A549 (cell line): ENCODE measurements around the gene TMPRSS12. TPM values are rescaled to one million over a fixed set of nuclear protein-coding genes. Genes with fewer than 3 reads are reported as not detected.
"Not testable (repeated sequence)": the region's sequence is repeated elsewhere in the genome, so short reads cannot be mapped to it uniquely, and the experiment has no call there.

Experiments
- ATAC-seq, 2 experiments: fragments of 200-7000 bp in 1 of 2; fragments of >200 bp in 1 of 2; cut with Nextera tagmentation in 1 of 2; cut with Tn5 transposase in 1 of 2; 3 replicates each; pipeline versions ENCODE4 v1.8.0 to v1.9.1; 2018 to 2020; ENCODE audit warnings: mild to moderate bottlenecking in 1 of 2, moderate library complexity in 1 of 2
- CTCF ChIA-PET: fragments of 300-600 bp; sonication (Branson Sonifier 250); formaldehyde crosslinking; extraction: SDS; loops from one replicate; lab custom pipeline; 2021; ENCODE audit warnings: antibody characterized with exemption, inconsistent platforms; lab: Yijun Ruan, JAX
- POLR2A ChIA-PET: fragments of 350-600 bp; formaldehyde crosslinking; extraction: SDS; loops from one replicate; lab custom pipeline; 2021; ENCODE audit warnings: antibody characterized with exemption, inconsistent platforms; lab: Yijun Ruan, JAX
- DNase-seq, 2 experiments: peaks; one replicate each; pipeline versions ENCODE4 v3.0.0 to v3.0.0-alpha.2; 2011 to 2016; ENCODE audit warnings: low read depth in 1 of 2, low spot score in 1 of 2
- FAIRE-seq: peaks from 2 replicates; lab custom pipeline; 2011; peaks lifted over from hg19 to GRCh38; lab: Jason Lieb, UNC
- H3K27ac ChIP-seq, 2 experiments: fragments of >200 bp; sonication (Bioruptor Twin); formaldehyde crosslinking; 3 replicates each; pipeline ENCODE4 v1.5.1; 2016 to 2017
- H3K4me1 ChIP-seq: fragments of >200 bp; sonication (Bioruptor Twin); formaldehyde crosslinking; 3 replicates; pipeline ENCODE4 v1.6.1; 2016
- H3K4me2 ChIP-seq: fragments of >200 bp; sonication (Bioruptor Twin); formaldehyde crosslinking; 3 replicates; pipeline ENCODE4 v1.6.1; 2016
- H3K4me3 ChIP-seq: fragments of >200 bp; sonication (Bioruptor Twin); formaldehyde crosslinking; 3 replicates; pipeline ENCODE4 v1.5.1; 2016
- H3K9me3 ChIP-seq: fragments of >200 bp; sonication (Bioruptor Twin); formaldehyde crosslinking; 3 replicates; pipeline ENCODE4 v1.6.1; 2016
- BHLHE40 ChIP-seq: IDR thresholded peaks from 2 replicates; pipeline ENCODE4 v1.6.1; 2012; ENCODE audit warnings: low read depth, low read length, inconsistent platforms
- CBX2 ChIP-seq: fragments of 200-600 bp; sonication (generic); IDR thresholded peaks from 2 replicates; pipeline ENCODE4 v1.6.1; 2016; ENCODE audit warnings: low read depth, mild to moderate bottlenecking, borderline replicate concordance
- CEBPB ChIP-seq, 2 experiments: fragments of >200 bp in 1 of 2; sonication (Bioruptor Twin) in 1 of 2; formaldehyde crosslinking in 1 of 2; IDR thresholded peaks; 2 replicates each; pipeline ENCODE4 v1.6.1; 2012 to 2016
- EHF ChIP-seq: fragments of 250-450 bp; sonication (Bioruptor Pico); IDR thresholded peaks from 2 replicates; pipeline ENCODE4 v1.5.0; 2020; ENCODE audit warnings: mild to moderate bottlenecking
- ESRRA ChIP-seq: fragments of 150-350 bp; IDR thresholded peaks from 2 replicates; pipeline ENCODE4 v1.6.1; 2014; ENCODE audit warnings: mild to moderate bottlenecking, low read length, borderline replicate concordance
- FOSB ChIP-seq: fragments of 250-450 bp; sonication (Bioruptor Pico); IDR thresholded peaks from 2 replicates; pipeline ENCODE4 v1.5.0; 2020; ENCODE audit warnings: mild to moderate bottlenecking, moderate library complexity
- FOXS1 ChIP-seq: fragments of 250-450 bp; sonication (Bioruptor Pico); IDR thresholded peaks from 2 replicates; pipeline ENCODE4 v1.5.0; 2020; ENCODE audit warnings: mild to moderate bottlenecking, moderate library complexity
- GATA3 ChIP-seq: IDR thresholded peaks from 2 replicates; pipeline ENCODE4 v1.6.1; 2012; ENCODE audit warnings: borderline replicate concordance
- HDAC2 ChIP-seq: fragments of 200-600 bp; sonication (generic); IDR thresholded peaks from 2 replicates; pipeline ENCODE4 v1.6.1; 2016
- HEYL ChIP-seq: fragments of 250-450 bp; sonication (Bioruptor Pico); IDR thresholded peaks from 2 replicates; pipeline ENCODE4 v1.8.0; 2021; ENCODE audit warnings: mild to moderate bottlenecking, moderate library complexity
- HOXA7 ChIP-seq: fragments of 250-450 bp; sonication (Bioruptor Pico); IDR thresholded peaks from 2 replicates; pipeline ENCODE4 v1.5.0; 2020; ENCODE audit warnings: mild to moderate bottlenecking, moderate library complexity
- JUN ChIP-seq, 2 experiments: fragments of >200 bp; sonication (Bioruptor Twin); formaldehyde crosslinking; IDR thresholded peaks; 2 replicates in 1 of 2; 3 replicates in 1 of 2; pipeline ENCODE4 v1.6.1; 2016 to 2017
- KDM1A ChIP-seq: fragments of 200-600 bp; sonication (generic); IDR thresholded peaks from 2 replicates; pipeline ENCODE4 v1.6.1; 2016; ENCODE audit warnings: low read depth, mild to moderate bottlenecking
- MAFK ChIP-seq: fragments of 450-650 bp; IDR thresholded peaks from 2 replicates; pipeline ENCODE4 v1.6.1; 2014; ENCODE audit not compliant: partially characterized antibody
- RAD21 ChIP-seq, 2 experiments: fragments of >200 bp in 1 of 2; sonication (Bioruptor Twin) in 1 of 2; formaldehyde crosslinking in 1 of 2; IDR thresholded peaks in 1 of 2; conservative IDR thresholded peaks in 1 of 2; 2 replicates in 1 of 2; 3 replicates in 1 of 2; pipeline ENCODE4 v1.6.1; 2012 to 2018; ENCODE audit warnings: inconsistent platforms in 1 of 2
- RFX5 ChIP-seq: fragments of 450-650 bp; IDR thresholded peaks from 2 replicates; pipeline ENCODE4 v1.7.1; 2014; ENCODE audit warnings: antibody characterized with exemption, mild to moderate bottlenecking, moderate library complexity
- RNF2 ChIP-seq: fragments of 200-600 bp; sonication (generic); IDR thresholded peaks from 2 replicates; pipeline ENCODE4 v1.6.1; 2016; ENCODE audit warnings: low read depth, mild to moderate bottlenecking, antibody characterized with exemption, moderate library complexity, borderline replicate concordance
- SMC3 ChIP-seq: fragments of >200 bp; sonication (Bioruptor Twin); formaldehyde crosslinking; IDR thresholded peaks from 3 replicates; pipeline ENCODE4 v1.6.1; 2018; ENCODE audit warnings: inconsistent platforms
- WGBS: methylation state at CpG from one replicate; pipeline ENCODE4 v1.1.6; 2017; ENCODE audit errors: missing lambda C conversion rate; 5-methylcytosine and 5-hydroxymethylcytosine counted together
- polyA plus RNA-seq, 4 experiments: library from polyadenylated mRNA; depleted of rRNA in 3 of 4; stranded (reverse); fragments of >200 nt; fragmentation: RNase III in 1 of 4; extraction: RNeasy Plus Mini Kit Qiagen cat#74134 plus additional on column Dnase treatment in 1 of 4; gene quantifications; 2 replicates in 3 of 4; 3 replicates in 1 of 4; pipeline ENCODE4 v1.2.3, GENCODE V29; 2011 to 2017
- TF ChIP-seq, protein P1 (sequence below): fragments of >200 bp; sonication (Bioruptor Twin); formaldehyde crosslinking; IDR thresholded peaks from 2 replicates; pipeline ENCODE4 v1.6.1; 2016
- TF ChIP-seq, protein P2 (sequence below): fragments of >200 bp; sonication (Bioruptor Twin); formaldehyde crosslinking; IDR thresholded peaks from 3 replicates; pipeline ENCODE4 v1.6.1; 2016
- TF ChIP-seq, protein P3 (sequence below): fragments of >200 bp; sonication (Bioruptor Twin); formaldehyde crosslinking; IDR thresholded peaks from 3 replicates; pipeline ENCODE4 v1.5.1; 2016
- TF ChIP-seq, protein P4 (sequence below): fragments of 200-600 bp; sonication (generic); IDR thresholded peaks from 2 replicates; pipeline ENCODE4 v1.6.1; 2016; ENCODE audit warnings: antibody characterized with exemption, mild to moderate bottlenecking, moderate library complexity

Gene TMPRSS12
- polyA plus RNA-seq, 2 of the 4 experiments (the other 2 are of a cell fraction), result not detected

DNA sequence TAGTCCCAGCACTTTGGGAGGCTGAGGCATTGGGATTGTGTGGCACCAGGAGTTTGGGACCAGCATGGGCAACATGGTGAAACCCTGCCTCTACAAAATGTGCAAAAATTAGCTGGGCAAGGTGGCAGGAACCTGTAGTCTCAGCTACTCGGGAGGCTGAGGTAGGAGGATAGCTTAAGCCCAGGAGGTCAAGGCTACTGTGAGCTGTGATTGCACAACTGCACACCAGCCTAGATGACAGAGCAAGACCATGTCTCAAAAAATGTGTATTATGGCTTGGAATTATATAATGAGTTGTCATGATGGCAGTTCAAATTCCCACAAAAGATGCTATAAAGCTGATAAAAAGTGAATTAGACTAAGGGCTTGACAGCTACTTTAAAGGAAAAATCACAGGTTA lies 20.6 kb upstream of the TMPRSS12 start:
- ATAC-seq (no peak), FAIRE-seq (no peak), DNase-seq (no peak)
- Histone ChIP-seq H3K9me3 (no peaks in the 10 kb centered on the region), H3K4me3 (no peak overlapping the region), H3K4me1 (peaks cover 9% of the 10 kb centered on the region), H3K4me2 (no peak overlapping the region), H3K27ac (no peak overlapping the region)
- POLR2A ChIA-PET, result no interaction called here
- WGBS, result 89% methylated on average over 1 of the region's 1 CpG
- TF ChIP-seq HEYL (CRISPR knock-in tag), result no peak
- peak in 1 of 2 experiments; percentile 60; a peak in 3 of 4 replicates for TF ChIP-seq CEBPB (IDR thresholded peaks at IDR 0.05)
- TF ChIP-seq HOXA7 (CRISPR knock-in tag), result no peak
- CTCF ChIA-PET, result interaction anchor here (0.6 to 1.8 kb wide), 6 partner anchors 10 to 520 kb away, joined by 3 to 11 read pairs (median 3); no protein-coding TSS in a partner anchor

DNA sequence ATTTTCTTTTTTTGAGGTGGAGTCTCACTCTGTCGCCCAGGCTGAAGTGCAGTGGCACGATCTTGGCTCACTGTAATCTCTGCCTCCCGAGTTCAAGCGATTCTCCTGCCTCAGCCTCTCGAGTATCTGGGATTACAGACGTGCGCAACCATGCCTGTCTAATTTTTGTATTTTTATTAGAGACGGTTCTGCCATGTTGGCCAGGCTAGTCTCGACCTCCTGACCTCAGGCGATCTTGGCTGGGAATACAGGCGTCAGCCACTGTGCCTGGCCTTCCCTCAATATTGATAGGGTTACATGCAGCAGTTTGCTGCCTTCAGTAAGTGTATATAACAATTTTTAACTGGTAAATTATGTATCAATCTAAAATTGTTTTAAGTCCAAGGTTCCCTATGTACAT lies 19.0 kb upstream of the TMPRSS12 start:
- H3K4me1 ChIP-seq, H3K9me3 ChIP-seq, DNase-seq, H3K4me2 ChIP-seq, H3K27ac ChIP-seq, POLR2A ChIA-PET, H3K4me3 ChIP-seq, ATAC-seq, FAIRE-seq: not testable (repeated sequence)
- CTCF ChIA-PET, result interaction anchor here (2.2 to 4.3 kb wide), 3 partner anchors 59 to 518 kb away, joined by 9 to 72 read pairs (median 20); no protein-coding TSS in a partner anchor
- 95% methylated on average over 11 of the region's 11 CpGs for WGBS

DNA sequence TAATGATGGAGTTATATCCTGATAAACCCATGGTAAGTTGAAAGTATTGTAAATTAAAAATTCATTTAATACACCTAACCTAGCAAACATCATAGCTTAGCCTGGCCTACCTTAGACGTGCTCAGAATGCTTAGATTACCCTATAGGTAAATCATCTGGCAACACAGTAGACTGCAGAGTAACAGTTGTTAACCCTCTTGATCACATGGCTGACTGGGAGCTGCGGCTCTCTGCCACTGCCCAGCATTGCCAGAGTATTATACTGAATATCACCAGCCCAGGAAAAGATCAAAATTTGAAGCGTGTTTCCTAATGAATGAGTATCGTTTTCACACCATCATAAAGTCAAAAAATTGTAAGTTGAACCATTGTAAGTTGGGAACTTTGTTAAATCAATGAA lies 17.8 kb upstream of the TMPRSS12 start:
- H3K27ac ChIP-seq, result peak overlapping the region; percentile 2 to 59; a peak in 4 of 6 replicates
- 27% methylated on average over 4 of the region's 4 CpGs for WGBS
- no peaks in the 10 kb centered on the region for H3K9me3 ChIP-seq
- H3K4me2 ChIP-seq, result peak overlapping the region; percentile 2; the same call in 2 of the 3 replicates
- H3K4me3 ChIP-seq, result no peak overlapping the region
- FAIRE-seq (no peak), DNase-seq (no peak), ATAC-seq (peak in 1 of 2 experiments; percentile 62; a peak in 3 of 6 replicates)
- CTCF ChIA-PET, result interaction anchor here (0.6 to 4.3 kb wide), 19 partner anchors 11 to 1200 kb away, joined by 3 to 72 read pairs (median 4); partner anchors contain the start of gene SLC11A2
- POLR2A ChIA-PET, result interaction anchor here (0.6 to 1.1 kb wide), 5 partner anchors 60 to 516 kb away, joined by 3 to 5 read pairs (median 3); partner anchors contain the start of genes DIP2B and SLC11A2
- H3K4me1 ChIP-seq, result peaks cover 9% of the 10 kb centered on the region
- TF ChIP-seq FOSB (CRISPR knock-in tag) (no peak), FOXS1 (CRISPR knock-in tag) (no peak), CBX2 (no peak), HDAC2 (no peak), EHF (no peak), ESRRA (no peak), KDM1A (no peak), RFX5 (no peak)
- TF ChIP-seq, protein P1, sequence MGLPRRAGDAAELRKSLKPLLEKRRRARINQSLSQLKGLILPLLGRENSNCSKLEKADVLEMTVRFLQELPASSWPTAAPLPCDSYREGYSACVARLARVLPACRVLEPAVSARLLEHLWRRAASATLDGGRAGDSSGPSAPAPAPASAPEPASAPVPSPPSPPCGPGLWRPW, result no peak
- TF ChIP-seq, protein P2, sequence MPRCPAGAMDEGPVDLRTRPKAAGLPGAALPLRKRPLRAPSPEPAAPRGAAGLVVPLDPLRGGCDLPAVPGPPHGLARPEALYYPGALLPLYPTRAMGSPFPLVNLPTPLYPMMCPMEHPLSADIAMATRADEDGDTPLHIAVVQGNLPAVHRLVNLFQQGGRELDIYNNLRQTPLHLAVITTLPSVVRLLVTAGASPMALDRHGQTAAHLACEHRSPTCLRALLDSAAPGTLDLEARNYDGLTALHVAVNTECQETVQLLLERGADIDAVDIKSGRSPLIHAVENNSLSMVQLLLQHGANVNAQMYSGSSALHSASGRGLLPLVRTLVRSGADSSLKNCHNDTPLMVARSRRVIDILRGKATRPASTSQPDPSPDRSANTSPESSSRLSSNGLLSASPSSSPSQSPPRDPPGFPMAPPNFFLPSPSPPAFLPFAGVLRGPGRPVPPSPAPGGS, result no peak

DNA sequence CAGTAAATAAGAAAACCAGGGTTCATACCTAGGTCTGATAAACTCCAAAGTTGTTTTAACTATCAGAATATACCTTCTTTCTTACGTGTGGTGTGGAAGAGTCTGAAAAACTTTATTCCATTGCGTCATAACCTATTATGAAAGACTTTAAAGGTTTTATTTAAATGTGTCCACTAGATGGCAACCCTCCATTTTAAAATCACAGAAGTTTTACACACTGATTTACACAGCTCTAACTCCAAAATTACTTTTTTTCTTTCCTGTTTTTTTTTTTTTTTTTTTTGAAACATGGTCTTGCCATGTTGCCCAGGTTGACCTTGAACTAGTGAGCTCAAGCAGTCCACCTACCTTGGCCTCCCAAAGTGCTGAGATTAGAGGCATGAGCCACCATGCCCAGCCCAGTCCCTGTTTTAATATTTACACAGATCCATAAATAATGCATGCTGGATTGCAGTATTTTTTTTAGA lies 17.3 kb upstream of the TMPRSS12 start:
- Histone ChIP-seq H3K9me3 (no peaks in the 10 kb centered on the region), H3K4me2 (peak overlapping the region; percentile 2; the same call in 2 of the 3 replicates), H3K4me1 (peaks cover 9% of the 10 kb centered on the region), H3K4me3 (no peak overlapping the region), H3K27ac (peak overlapping the region; percentile 2 to 59; a peak in 4 of 6 replicates)
- ChIA-PET CTCF (interaction anchor here (0.6 to 4.3 kb wide), 34 partner anchors 11 to 1201 kb away, joined by 3 to 72 read pairs (median 3); partner anchors contain the start of gene SLC11A2), POLR2A (interaction anchor here (0.6 to 1.1 kb wide), 5 partner anchors 61 to 516 kb away, joined by 3 to 5 read pairs (median 3); partner anchors contain the start of genes DIP2B and SLC11A2)
- DNase-seq, result peak; percentile 25 to 72
- FAIRE-seq, result no peak
- peak; percentile 72 to 75 for ATAC-seq
- 2% methylated on average over 2 of the region's 2 CpGs for WGBS
- TF ChIP-seq, protein P3, sequence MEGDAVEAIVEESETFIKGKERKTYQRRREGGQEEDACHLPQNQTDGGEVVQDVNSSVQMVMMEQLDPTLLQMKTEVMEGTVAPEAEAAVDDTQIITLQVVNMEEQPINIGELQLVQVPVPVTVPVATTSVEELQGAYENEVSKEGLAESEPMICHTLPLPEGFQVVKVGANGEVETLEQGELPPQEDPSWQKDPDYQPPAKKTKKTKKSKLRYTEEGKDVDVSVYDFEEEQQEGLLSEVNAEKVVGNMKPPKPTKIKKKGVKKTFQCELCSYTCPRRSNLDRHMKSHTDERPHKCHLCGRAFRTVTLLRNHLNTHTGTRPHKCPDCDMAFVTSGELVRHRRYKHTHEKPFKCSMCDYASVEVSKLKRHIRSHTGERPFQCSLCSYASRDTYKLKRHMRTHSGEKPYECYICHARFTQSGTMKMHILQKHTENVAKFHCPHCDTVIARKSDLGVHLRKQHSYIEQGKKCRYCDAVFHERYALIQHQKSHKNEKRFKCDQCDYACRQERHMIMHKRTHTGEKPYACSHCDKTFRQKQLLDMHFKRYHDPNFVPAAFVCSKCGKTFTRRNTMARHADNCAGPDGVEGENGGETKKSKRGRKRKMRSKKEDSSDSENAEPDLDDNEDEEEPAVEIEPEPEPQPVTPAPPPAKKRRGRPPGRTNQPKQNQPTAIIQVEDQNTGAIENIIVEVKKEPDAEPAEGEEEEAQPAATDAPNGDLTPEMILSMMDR, result peak; percentile 85
- TF ChIP-seq CEBPB (IDR thresholded peaks at IDR 0.05) (peak; percentile 97 to 98), GATA3 (no peak), MAFK (no peak), BHLHE40 (no peak), RAD21 (conservative IDR thresholded peaks at IDR 0.05 in 1 of 2, IDR thresholded peaks at IDR 0.05 in 1 of 2) (peak; percentile 74 to 76), RNF2 (no peak), SMC3 (peak; percentile 81), JUN (IDR thresholded peaks at IDR 0.05) (no peak)
- TF ChIP-seq, protein P4, sequence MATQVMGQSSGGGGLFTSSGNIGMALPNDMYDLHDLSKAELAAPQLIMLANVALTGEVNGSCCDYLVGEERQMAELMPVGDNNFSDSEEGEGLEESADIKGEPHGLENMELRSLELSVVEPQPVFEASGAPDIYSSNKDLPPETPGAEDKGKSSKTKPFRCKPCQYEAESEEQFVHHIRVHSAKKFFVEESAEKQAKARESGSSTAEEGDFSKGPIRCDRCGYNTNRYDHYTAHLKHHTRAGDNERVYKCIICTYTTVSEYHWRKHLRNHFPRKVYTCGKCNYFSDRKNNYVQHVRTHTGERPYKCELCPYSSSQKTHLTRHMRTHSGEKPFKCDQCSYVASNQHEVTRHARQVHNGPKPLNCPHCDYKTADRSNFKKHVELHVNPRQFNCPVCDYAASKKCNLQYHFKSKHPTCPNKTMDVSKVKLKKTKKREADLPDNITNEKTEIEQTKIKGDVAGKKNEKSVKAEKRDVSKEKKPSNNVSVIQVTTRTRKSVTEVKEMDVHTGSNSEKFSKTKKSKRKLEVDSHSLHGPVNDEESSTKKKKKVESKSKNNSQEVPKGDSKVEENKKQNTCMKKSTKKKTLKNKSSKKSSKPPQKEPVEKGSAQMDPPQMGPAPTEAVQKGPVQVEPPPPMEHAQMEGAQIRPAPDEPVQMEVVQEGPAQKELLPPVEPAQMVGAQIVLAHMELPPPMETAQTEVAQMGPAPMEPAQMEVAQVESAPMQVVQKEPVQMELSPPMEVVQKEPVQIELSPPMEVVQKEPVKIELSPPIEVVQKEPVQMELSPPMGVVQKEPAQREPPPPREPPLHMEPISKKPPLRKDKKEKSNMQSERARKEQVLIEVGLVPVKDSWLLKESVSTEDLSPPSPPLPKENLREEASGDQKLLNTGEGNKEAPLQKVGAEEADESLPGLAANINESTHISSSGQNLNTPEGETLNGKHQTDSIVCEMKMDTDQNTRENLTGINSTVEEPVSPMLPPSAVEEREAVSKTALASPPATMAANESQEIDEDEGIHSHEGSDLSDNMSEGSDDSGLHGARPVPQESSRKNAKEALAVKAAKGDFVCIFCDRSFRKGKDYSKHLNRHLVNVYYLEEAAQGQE, result no peak
- TF ChIP-seq, protein P1, result peak; percentile 46; the same call in 1 of the 2 replicates
